Measurements from ENCODE around the gene MARCHF3. TPM values are rescaled to one million over a fixed set of nuclear protein-coding genes. Genes with fewer than 3 reads are reported as not detected.

Gene MARCHF3
- polyA plus RNA-seq, 3 donors from 2014 or later = 2.6 to 4.6 (median 3.4) TPM

DNA sequence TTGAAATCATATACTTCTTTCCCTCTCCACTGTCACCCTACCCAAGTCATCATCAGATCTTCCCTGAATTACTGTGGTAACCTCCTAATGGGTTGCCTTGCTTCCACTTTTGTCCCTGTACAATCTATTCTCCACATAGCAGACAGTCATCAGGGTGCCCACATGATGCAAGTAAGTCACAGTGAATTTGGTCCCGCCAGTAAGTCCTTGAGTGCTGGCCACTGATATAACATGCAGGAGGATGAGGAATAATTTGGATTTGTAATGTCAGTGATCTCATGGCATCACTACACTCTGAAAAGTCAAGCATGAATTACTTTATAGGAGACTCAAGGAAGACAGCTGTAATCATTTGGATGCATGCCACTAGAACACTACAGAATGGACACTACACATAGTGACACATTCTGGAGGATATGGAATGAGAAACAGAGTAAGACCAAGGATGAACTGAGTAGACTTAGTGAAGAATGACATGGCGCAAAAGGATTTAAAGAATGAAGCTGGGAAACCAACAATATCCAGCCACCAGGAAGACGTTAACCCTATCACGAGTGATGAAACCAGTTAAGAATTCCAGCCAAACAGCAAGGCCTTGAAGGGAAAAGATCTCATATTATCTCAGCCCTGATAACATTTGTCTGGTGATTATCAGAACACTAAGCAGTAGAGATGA lies 28.6 kb downstream of the MARCHF3 start:
- no peak for DNase-seq
- Mint-ChIP-seq H3K27ac (peak overlapping the region in 1 of 6 donors; percentile 5), H3K36me3 (peaks cover 0 to 7% (median 0%) of the 10 kb centered on the region in 3 donors), H3K27me3 (ENCODE audit: low read depth in 3 of 3) (peaks cover 3 to 7% (median 5%) of the 10 kb centered on the region in 3 donors), H3K4me3 (no peak overlapping the region), H3K4me1 (peaks cover under 1 to 4% of the 10 kb centered on the region in 2 donors), H3K9me3 (no peaks in the 10 kb centered on the region)

DNA sequence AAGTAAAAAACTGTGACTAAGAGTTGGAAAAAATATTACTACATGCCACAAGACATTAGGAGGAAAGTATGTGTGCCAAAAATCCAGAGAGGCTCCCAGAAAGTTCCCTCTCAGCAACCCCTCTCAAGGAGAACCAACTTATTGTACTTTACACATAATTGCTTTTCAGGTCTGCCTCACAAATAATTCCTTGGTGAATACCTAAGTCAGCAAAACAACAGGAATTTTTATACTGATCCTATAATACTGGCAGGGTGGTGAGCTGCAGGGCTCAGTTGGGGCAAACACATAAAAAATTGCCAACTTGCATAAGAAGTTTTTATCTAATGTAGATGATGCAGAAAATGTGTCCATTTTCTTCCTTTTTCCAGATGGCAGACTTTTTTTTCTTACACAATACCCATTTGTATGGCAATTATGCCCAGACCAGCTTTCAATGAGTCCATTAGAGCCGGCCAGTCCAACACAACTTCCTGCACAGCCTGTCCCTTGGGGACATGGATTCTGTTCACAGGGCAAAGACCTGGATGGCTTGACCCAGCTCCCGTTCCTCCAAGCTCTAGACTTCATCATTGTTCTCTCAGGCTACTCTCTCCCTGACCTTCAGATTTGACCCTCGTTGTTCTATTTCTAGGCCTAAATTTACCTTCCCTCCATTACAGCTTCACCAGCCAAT lies 31.3 kb downstream of the MARCHF3 start:
- DNase-seq = no peak
- peaks cover 6 to 7% (median 7%) of the 10 kb centered on the region in 3 donors for H3K27me3 Mint-ChIP-seq (ENCODE audit: low read depth in 3 of 3)
- H3K9me3 Mint-ChIP-seq = no peaks in the 10 kb centered on the region
- no peak overlapping the region for H3K27ac Mint-ChIP-seq
- peaks cover 0 to 11% (median 0%) of the 10 kb centered on the region in 3 donors for H3K36me3 Mint-ChIP-seq
- H3K4me1 Mint-ChIP-seq = no peaks in the 10 kb centered on the region
- no peak overlapping the region for H3K4me3 Mint-ChIP-seq

DNA sequence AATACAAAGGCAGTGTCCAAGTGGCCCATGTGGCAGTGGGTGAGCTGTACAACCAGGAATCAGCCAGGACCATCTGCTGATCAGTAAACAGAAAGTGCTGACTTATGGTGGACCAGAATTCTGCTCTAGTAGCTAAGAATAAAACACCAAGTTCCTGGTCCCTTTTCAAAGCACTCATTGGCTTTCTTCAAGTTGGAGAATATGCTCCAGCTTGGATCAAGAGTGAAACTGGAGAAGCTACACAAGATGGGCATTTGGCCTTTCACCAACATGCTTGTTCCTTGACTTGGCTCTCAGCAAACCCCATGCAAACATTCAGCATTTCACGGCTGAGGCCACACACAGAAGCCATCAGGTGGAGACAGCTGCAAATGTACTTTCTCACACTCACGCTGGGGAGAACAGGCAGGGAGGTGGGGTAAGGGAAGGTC lies 32.1 kb downstream of the MARCHF3 start:
- H3K4me3 Mint-ChIP-seq = no peak overlapping the region
- H3K4me1 Mint-ChIP-seq = no peaks in the 10 kb centered on the region
- H3K36me3 Mint-ChIP-seq = peaks cover 0 to 11% (median 0%) of the 10 kb centered on the region in 3 donors
- peaks cover 6 to 9% (median 7%) of the 10 kb centered on the region in 3 donors for H3K27me3 Mint-ChIP-seq (ENCODE audit: low read depth in 3 of 3)
- no peaks in the 10 kb centered on the region for H3K9me3 Mint-ChIP-seq
- DNase-seq = no peak
- no peak overlapping the region for H3K27ac Mint-ChIP-seq

DNA sequence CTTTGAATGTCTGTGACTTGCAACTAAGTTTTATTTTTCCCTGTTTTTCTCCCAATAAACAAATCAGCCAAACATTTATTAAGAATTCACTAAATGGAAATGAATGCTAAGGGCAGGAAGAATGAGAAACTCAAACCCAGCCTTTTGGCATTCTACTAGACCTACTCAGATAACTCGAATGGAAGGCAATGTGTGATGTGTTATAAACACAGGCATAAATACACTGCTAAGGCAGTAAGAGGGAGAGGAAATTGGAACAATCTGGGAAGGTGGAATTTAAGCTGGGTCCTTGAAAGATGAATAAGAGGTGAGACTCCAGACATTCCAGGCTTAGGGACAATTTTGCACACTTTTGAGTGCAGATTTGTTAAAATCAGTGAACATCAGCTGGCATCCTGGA lies 34.7 kb downstream of the MARCHF3 start:
- Mint-ChIP-seq H3K4me1 (no peaks in the 10 kb centered on the region), H3K36me3 (peaks cover 0 to 7% (median 4%) of the 10 kb centered on the region in 3 donors), H3K27me3 (ENCODE audit: low read depth in 3 of 3) (peaks cover 4 to 10% (median 8%) of the 10 kb centered on the region in 3 donors), H3K4me3 (no peak overlapping the region), H3K9me3 (no peaks in the 10 kb centered on the region), H3K27ac (no peak overlapping the region)
- no peak for DNase-seq

GRCh38 chr5:126995039-126995438 lies 35.3 kb downstream of the MARCHF3 start:
- H3K27me3 Mint-ChIP-seq (ENCODE audit: low read depth in 3 of 3) = peaks cover 2 to 10% (median 7%) of the 10 kb centered on the region in 3 donors
- no peaks in the 10 kb centered on the region for H3K9me3 Mint-ChIP-seq
- no peaks in the 10 kb centered on the region for H3K4me1 Mint-ChIP-seq
- DNase-seq = no peak
- no peak overlapping the region for H3K27ac Mint-ChIP-seq
- H3K36me3 Mint-ChIP-seq = peaks cover 0 to 7% (median 4%) of the 10 kb centered on the region in 3 donors
- H3K4me3 Mint-ChIP-seq = no peak overlapping the region

DNA sequence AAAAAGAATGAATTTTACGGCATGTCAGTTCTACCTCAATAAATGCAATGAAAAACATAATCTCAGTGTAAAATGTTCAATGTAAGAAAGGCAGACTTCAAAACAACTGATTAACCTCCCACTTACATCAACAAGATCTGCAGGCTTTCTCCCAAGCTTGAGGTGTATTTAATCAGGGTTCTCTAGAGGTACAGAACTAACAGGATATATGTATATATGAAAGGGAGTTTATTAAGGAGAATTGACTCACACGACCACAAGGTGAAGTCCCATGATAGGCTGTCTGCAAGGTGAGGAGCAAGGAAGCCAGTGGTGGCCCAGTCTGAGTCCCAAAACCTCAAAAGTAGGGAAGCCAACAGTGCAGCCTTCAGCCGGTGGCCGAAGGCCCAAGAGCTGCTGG lies 35.9 kb downstream of the MARCHF3 start:
- Mint-ChIP-seq H3K4me1 (no peaks in the 10 kb centered on the region), H3K4me3 (no peak overlapping the region), H3K36me3 (peaks cover 0 to 7% (median 4%) of the 10 kb centered on the region in 3 donors), H3K27me3 (ENCODE audit: low read depth in 3 of 3) (peaks cover 2 to 10% (median 7%) of the 10 kb centered on the region in 3 donors), H3K9me3 (no peaks in the 10 kb centered on the region), H3K27ac (no peak overlapping the region)
- DNase-seq = no peak

GRCh38 chr5:126988021-126988569 lies 42.3 kb downstream of the MARCHF3 start:
- H3K9me3 Mint-ChIP-seq = no peaks in the 10 kb centered on the region
- DNase-seq = peak in 1 of 3 donors; percentile 22
- H3K27ac Mint-ChIP-seq = peak overlapping the region in 4 of 6 donors; percentile 56 to 86 (median 70)
- H3K4me3 Mint-ChIP-seq = peak overlapping the region in 2 of 5 donors; percentile 9 to 34
- H3K36me3 Mint-ChIP-seq = peaks cover 0 to 3% (median 2%) of the 10 kb centered on the region in 3 donors
- H3K27me3 Mint-ChIP-seq (ENCODE audit: low read depth in 3 of 3) = peaks cover 0 to 5% (median 2%) of the 10 kb centered on the region in 3 donors
- peaks cover 12 to 18% of the 10 kb centered on the region in 2 donors for H3K4me1 Mint-ChIP-seq

- H3K27me3 Mint-ChIP-seq (ENCODE audit: low read depth in 3 of 3) = peaks cover 0 to 2% (median 2%) of the 10 kb centered on the region in 3 donors
- no peak overlapping the region for H3K4me3 Mint-ChIP-seq
- H3K4me1 Mint-ChIP-seq = peaks cover 12 to 18% of the 10 kb centered on the region in 2 donors
- peak overlapping the region in 3 of 6 donors; percentile 65 to 86 (median 69) for H3K27ac Mint-ChIP-seq
- DNase-seq = no peak
- no peaks in the 10 kb centered on the region for H3K9me3 Mint-ChIP-seq
- H3K36me3 Mint-ChIP-seq = peaks cover 0 to 2% (median 0%) of the 10 kb centered on the region in 3 donors
These were observed 43.0 kb downstream of the MARCHF3 start for GRCh38 chr5:126987271-126987899.

- H3K27me3 Mint-ChIP-seq (ENCODE audit: low read depth in 3 of 3) = peaks cover 0 to 4% (median 0%) of the 10 kb centered on the region in 3 donors
- peak overlapping the region in 1 of 6 donors; percentile 42 for H3K27ac Mint-ChIP-seq
- H3K36me3 Mint-ChIP-seq = no peaks in the 10 kb centered on the region
- H3K4me3 Mint-ChIP-seq = no peak overlapping the region
- no peak for DNase-seq
- no peaks in the 10 kb centered on the region for H3K9me3 Mint-ChIP-seq
- peaks cover 12 to 18% of the 10 kb centered on the region in 2 donors for H3K4me1 Mint-ChIP-seq
These were observed 45.7 kb downstream of the MARCHF3 start for GRCh38 chr5:126984632-126985031.

GRCh38 chr5:126983874-126984266 lies 46.5 kb downstream of the MARCHF3 start:
- H3K36me3 Mint-ChIP-seq = no peaks in the 10 kb centered on the region
- no peaks in the 10 kb centered on the region for H3K9me3 Mint-ChIP-seq
- H3K27me3 Mint-ChIP-seq (ENCODE audit: low read depth in 3 of 3) = peaks cover 0 to 4% (median 0%) of the 10 kb centered on the region in 3 donors
- H3K4me3 Mint-ChIP-seq = no peak overlapping the region
- peaks cover 10 to 18% of the 10 kb centered on the region in 2 donors for H3K4me1 Mint-ChIP-seq
- DNase-seq = no peak
- peak overlapping the region in 1 of 6 donors; percentile 54 for H3K27ac Mint-ChIP-seq

DNA sequence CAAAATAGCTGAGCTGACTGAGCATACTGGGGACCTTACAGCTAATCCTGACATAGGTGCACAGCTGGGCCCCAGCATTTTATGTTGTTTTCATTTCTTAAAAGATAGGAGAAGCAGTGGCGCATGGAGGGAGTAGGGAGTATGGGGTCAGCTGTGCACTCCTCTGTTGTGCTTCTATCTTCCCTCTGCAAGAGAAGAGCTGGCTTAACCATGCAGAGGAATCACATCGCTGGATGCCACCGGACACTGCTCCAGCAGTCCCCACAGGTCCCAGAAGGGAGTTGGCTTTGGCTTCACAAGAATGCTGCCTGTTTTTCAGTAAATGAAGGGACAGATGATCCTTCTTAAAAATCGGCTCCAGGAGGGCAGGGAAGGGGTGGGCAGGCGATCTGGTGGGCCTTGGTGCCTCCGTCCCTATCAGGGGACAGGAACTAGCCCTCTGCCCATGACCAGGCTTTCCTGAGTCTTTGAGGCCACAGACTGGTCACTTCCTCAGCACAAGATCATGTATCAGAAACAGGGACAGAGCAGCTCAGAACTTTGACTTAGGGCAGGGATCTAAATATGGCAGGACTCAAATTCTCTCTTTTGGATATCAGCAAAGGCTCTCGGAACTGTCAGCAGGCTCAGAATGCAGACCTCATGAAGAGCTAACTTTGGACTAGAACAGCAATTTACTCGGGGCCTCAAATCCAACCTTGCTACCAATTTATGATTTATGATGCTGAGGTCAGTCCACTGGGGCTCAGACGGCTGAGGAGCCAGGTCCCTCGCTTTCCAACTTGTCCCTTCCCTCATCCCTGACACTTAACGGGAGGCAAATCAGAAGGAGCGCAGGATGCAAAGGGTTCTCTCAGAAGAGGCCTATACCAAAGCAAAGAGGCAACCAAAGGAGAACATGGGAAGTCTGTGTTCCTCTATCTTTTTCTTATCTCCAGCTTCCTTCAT lies 47.2 kb downstream of the MARCHF3 start:
- H3K36me3 Mint-ChIP-seq = no peaks in the 10 kb centered on the region
- H3K27me3 Mint-ChIP-seq (ENCODE audit: low read depth in 3 of 3) = peaks cover 0 to 4% (median 0%) of the 10 kb centered on the region in 3 donors
- H3K9me3 Mint-ChIP-seq = no peaks in the 10 kb centered on the region
- H3K4me3 Mint-ChIP-seq = no peak overlapping the region
- no peak for DNase-seq
- peaks cover 6 to 11% of the 10 kb centered on the region in 2 donors for H3K4me1 Mint-ChIP-seq
- peak overlapping the region in 2 of 6 donors; percentile 34 to 60 for H3K27ac Mint-ChIP-seq

DNA sequence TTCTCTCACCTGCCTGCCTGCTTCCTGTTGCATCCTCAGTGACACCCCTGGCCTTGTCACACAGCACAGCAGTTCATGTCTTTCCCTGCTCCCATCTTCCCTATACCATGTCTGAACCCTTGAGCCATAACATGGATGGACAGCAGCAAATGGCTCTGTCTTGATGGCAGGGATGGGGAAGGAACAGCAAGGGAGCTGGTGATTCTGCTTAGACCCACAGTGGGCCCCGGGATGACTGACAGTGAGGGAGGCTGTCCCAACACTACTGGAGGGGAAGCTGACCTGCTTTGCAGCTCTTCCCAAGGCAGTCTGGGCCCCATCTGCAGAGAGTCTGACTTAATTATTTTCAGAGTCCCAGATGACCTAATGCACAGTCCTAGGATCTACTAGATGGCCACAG lies 48.2 kb downstream of the MARCHF3 start:
- H3K4me3 Mint-ChIP-seq = no peak overlapping the region
- no peaks in the 10 kb centered on the region for H3K36me3 Mint-ChIP-seq
- H3K27me3 Mint-ChIP-seq (ENCODE audit: low read depth in 3 of 3) = peaks cover 0 to 4% (median 0%) of the 10 kb centered on the region in 3 donors
- peak overlapping the region in 2 of 6 donors; percentile 15 to 37 for H3K27ac Mint-ChIP-seq
- no peaks in the 10 kb centered on the region for H3K9me3 Mint-ChIP-seq
- peaks cover 0 to 1% of the 10 kb centered on the region in 2 donors for H3K4me1 Mint-ChIP-seq
- DNase-seq = no peak

GRCh38 chr5:126981701-126982100 lies 48.7 kb downstream of the MARCHF3 start:
- H3K4me3 Mint-ChIP-seq = no peak overlapping the region
- peaks cover under 1% of the 10 kb centered on the region in 2 donors for H3K4me1 Mint-ChIP-seq
- H3K27me3 Mint-ChIP-seq (ENCODE audit: low read depth in 3 of 3) = peaks cover 0 to 4% (median 0%) of the 10 kb centered on the region in 3 donors
- DNase-seq = no peak
- no peaks in the 10 kb centered on the region for H3K9me3 Mint-ChIP-seq
- peak overlapping the region in 1 of 6 donors; percentile 15 for H3K27ac Mint-ChIP-seq
- no peaks in the 10 kb centered on the region for H3K36me3 Mint-ChIP-seq
